ELF-1 (cell line): Measurements from ENCODE around the gene RPH3AL.
A peak's percentile ranks its signal among the peaks of the same experiment; 100 is the strongest.
"Not testable (repeated sequence)": the region's sequence is repeated elsewhere in the genome, so short reads cannot be mapped to it uniquely, and the experiment has no call there.

ENCODE experiments used
- DNase-seq: peaks from one replicate; pipeline ENCODE4 v3.0.0-alpha.2; 2016; ENCODE audit warnings: low read depth, low spot score

Gene RPH3AL

DNA sequence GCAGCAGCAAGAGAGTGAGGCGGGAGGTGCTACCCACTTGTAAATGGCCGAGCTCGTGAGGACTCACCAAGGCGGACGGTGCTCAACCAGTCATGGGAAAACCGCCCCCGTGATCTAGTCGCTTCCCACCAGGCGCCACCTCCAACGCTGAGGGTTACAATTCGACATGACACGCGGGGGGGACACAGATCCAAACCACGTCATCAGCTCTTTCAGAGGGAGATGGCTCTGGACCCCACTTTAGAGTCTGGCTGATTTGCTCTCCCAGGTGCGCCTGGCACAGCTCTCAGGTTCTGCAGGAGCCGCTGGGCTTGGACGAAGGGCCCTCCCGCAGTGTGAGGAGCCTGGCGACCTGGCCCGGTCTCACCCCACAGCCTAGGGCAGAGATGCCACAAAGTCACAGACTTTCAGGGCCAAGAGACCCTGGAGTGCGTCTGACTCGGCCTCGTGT lies 150.1 kb downstream of the RPH3AL start:
- DNase-seq = no peak

DNA sequence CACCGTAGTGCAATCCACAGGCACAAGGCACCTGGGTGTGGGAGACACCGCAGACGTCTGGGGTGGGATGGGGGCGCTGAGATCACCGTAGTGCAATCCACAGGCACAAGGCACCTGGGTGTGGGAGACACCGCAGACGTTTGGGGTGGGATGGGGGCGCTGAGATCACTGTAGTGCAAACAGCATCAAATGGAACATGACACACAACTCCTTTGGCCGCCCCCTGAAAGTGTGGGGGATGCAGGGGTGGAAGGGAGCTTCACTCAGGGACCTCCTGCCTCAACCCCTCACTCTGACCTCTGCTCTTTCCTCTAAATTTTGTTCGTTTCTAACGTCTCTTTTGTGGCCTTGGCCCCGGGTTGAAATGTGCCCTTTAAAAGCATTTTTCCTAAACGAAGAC lies 150.9 kb downstream of the RPH3AL start:
- DNase-seq = not testable (repeated sequence)

DNA sequence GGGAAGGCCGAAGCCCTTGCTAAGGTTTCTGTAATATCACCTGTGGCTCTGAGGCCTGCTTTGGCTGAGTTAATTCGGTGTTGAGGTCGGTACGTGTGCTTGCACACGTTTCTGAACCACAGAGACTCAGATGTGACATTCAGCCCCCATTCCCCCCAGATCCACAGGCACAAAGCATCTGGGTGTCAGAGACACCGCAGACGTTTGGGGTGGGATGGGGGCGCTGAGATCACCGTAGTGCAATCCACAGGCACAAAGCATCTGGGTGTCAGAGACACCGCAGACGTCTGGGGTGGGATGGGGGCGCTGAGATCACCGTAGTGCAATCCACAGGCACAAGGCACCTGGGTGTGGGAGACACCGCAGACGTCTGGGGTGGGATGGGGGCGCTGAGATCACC lies 151.3 kb downstream of the RPH3AL start:
- DNase-seq = not testable (repeated sequence)

DNA sequence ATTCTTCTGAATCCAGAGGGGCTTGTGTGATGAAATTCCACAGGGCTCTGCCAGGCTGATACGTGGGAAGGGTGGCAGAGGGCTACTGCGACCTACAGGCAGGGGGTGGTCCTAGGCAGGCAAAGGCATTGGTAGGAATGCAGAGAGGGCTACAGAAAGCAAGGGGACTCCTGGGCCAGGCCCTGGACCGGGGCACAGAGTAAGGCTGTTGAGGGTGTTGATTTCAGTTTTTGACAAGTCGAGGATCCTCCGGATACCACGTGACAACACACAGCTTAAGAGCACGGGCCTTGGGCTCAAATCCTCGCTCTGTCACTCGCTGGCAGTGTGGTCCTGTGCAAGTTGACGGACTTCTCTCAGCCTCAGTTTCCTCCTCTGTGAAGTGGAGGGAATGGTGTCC lies 152.0 kb downstream of the RPH3AL start:
- no peak for DNase-seq

DNA sequence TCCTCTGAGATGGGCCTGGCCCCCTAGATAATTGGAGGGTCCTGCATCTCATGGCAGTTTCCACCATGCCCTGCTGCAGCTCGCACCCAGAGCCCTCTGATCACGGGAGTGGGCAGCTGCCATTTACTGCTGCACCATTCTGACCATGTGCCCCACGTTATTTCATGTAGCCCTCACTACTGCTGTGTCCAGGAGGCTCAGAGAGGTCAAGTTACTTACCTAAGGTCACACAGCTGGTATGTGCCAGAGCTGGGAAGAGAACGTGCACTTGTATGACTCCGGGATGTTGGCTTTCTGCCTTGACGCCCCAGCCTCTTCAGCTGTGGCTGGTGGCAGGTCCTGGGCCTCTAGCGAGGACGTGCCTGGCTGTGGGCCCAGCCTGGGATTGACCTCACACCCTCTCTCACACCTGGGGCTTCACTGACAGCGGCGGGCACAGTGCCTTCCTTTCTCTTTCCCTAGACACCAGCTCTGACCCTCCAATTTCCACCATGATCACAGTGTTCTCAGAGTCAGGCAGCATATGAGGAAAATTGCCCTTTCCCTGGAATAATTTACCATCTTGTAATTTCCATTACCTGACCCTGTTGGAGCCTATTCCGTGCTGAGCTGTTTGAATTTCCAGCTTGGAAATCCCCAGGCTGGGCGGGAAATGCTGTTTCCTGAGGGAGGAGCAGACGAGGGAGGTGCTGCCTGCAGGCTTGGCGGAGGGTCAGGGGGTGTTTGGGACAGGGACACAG lies 152.6 kb downstream of the RPH3AL start:
- no peak for DNase-seq

DNA sequence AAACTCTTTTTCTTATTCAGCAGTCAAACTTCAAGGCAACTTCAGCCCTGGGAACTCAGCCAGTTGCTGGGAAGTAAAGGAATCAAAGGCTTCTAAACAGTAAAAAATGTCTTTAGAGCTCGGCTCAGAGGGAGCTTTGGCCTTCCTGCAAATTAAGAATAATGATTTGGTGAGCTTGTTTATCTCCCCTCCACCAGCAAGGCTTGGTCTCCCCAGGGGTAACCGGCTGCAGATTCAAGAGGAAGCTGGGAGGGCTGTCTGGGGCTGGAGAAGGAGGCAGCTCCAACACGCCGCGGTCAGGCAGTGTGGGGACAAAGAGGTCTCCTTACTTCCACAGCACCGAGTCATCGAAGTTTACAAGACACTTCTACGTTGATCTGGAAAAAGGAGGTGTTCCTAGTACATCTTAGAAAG lies 153.4 kb downstream of the RPH3AL start:
- no peak for DNase-seq

DNA sequence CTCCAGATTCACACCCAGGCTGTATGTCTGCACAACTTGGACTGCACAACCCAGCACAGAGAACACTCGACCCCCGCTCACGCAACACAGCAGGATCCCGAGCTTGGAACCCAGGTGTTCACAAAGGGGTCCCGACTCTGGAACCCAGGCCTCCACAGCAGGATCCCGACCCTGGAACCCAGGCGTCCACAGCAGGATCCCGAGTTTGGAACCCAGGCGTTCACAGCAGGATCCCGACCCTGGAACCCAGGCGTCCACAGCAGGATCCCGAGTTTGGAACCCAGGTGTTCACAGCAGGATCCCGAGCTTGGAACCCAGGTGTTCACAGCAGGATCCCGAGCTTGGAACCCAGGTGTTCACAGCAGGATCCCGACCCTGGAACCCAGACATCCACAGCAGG lies 154.4 kb downstream of the RPH3AL start:
- DNase-seq = not testable (repeated sequence)

DNA sequence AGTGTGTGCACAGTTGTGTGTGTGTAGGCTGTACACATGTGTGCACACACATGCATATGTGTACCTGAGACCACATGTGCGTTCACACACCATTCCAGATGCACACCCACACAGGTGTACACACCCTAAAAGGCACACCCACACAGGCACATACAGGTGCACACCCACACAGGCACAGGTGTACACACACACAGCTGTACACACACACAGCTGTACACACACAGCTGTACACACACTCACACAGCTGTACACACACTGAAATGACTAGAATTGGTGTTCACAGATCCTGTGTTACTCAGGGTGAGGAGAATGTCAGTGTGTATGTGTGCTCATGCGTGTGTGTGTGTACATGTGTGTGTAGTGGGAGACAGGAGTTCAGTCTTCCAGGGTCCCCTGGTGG lies 155.3 kb downstream of the RPH3AL start:
- no peak for DNase-seq

DNA sequence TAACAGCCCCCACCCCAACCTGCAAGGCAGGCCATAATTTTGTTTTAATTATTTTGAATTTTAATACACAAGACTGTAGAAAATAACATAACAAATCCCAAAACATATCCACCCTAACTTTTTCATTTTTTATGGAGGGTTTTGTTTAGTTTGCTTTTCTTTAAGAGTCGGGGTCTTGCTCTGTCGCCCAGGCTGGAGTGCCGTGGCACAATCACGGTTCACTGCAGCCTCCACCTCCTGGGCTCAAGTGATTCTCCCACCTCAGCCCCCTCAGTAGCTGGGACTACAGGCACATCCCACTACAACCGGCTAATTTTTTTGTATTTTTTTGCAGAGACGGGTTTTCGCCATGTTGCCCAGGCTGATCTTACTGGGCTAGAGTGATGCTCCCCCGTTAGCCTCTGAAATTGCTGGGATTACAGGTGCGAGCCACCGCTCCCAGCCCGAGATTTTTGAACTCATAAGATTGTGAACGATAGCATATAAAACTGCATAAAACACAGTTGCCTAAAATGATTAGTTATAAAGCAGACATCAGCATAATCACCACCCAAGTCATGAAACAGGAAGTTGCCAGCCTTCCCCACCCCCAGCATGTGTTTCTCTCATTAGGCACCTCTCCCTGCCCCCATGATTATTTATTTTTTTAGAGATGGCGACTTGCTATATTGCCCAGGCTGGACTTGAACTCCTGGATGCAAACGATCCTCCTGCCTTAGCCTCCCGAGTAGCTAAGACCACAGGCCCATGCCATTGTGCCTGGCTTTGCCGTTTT lies 157.6 kb downstream of the RPH3AL start:
- DNase-seq = no peak

DNA sequence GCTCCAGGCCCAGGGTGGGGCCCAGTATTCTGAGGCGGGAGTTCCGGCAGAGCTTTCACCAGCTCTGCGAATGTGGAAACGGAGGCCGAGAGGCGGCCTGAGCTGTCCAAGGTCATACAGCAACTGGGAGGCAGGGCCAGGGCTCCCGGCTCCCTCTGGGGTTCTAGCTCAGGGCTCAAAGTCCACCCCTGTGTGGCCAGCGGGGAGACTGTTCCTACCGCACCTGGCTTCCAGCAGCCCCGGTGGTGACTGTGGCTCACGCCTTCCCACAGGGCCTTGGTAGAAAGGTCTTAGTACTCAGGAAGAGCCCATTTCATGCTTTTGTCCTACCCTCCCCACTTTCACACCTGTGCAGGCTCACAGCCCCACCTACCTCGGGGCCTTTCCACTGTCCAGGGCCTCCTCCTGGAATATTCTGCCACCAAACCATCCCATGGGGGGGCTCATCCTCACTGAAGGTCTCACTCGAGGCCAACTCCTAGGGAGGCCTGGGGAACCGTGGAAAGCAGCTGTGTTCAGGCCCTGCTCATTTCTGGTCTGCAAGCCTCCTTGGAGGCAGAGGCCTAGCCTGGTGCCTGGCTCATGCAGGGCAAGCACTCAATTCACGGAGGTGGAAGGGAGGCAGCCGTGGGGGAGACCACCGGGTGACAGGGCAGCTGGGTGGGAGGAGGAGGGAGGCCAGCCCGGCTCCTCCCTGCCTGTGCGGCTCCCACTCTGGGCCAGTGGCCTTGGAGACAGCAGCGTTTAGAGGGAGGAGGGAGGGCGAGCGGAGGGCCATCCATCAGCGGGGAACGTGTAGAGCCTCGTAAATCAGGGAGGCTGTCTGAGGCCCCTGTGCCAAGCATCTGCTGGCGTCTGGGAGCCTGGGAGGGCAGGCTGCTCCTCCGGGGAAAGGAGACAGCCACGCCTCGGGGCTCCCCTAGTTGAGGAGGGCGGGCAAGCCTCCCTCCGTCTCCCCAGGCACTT lies 158.5 kb downstream of the RPH3AL start:
- DNase-seq = no peak

DNA sequence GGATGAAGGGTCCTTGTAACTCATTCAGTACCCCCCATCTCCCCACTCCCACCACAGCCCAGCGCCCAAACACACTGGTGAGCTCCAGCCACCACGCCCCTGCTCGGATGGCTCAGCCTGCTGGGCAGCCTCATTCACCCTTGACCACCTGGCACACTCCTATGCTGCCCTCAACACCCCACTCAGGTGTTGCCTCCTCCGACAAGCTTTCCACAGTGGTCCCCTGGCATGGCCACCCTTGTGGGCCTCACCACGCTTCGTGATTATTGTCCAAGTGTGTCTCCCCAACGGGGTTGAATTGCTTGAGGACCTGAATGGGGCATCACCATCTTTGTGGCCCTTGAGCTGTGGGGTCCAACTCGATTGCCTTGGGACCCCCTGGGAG lies 159.2 kb downstream of the RPH3AL start:
- no peak for DNase-seq

DNA sequence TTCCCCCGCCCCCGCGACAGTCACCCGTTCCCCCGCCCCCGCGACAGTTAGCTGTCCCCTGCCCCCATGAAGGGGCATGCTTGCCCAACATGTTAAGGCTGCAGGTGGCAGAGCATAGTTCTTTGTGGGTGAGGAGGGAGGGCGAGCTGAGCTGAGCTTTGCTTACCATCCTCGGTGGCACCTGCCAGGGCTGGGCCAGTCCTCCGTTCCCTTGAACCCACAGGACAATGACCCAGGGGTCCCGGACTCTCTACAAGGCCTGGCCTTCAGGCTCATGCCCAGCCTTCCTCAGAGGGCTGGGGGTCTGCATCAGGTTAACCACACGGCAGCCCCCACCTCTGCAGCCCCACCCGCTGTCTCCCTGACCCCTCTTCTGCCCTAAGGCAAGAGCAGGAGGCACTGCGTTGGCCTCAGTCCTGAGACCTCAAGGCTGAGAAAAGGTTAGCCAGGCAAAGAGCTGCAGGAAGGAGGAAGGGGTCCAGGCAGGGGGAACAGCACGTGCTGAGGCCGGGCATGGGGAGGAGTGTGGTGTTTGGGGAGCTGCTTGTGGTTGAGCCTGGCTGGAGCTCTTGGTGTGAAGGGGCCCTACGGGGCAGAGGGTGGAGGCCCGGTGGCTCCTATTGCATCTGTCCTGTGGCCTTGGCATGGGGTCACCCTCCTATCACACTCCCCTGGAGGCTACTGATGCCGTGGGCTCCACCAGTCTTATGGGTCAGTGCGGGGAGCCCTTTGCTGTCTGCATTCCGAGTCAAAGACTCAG lies 159.8 kb downstream of the RPH3AL start:
- no peak for DNase-seq

DNA sequence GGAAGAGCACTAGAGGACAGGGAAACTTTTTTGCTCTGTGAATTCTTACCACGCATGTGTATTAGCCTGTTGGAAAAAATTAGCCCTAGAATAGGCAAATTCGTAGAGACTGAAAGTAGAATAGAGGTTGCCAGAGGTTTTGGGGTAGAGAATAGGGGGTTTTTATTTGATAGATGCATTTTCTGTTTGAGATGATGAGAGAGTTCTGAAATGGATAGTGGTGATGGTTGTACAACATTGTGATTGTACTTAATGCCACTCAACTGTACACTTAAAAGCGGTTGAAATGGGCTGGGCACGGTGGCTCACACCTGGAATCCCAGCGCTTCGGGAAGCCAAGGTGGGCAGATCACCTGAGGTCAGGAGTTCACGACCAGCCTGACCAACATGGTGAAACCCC lies 163.2 kb downstream of the RPH3AL start:
- no peak for DNase-seq

DNA sequence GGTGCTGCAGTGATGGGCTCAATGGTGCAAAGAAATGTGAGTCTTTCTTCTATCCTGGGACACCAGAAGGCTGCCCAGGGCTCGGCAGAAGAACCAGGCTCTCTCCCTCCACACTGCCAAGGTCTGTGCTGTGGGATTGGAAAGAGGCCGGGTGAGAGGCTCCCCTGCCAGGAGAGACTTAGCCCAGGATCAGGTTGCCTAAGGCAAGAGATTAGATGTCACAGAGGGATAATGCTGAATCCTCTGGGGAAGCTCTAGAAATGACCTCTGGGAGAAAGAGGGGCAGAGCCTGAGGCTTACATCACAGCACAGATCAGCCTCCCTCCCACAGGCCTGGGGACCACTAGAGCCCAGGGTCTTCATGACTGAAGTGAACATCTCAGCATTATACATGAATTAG lies 165.5 kb downstream of the RPH3AL start:
- no peak for DNase-seq

DNA sequence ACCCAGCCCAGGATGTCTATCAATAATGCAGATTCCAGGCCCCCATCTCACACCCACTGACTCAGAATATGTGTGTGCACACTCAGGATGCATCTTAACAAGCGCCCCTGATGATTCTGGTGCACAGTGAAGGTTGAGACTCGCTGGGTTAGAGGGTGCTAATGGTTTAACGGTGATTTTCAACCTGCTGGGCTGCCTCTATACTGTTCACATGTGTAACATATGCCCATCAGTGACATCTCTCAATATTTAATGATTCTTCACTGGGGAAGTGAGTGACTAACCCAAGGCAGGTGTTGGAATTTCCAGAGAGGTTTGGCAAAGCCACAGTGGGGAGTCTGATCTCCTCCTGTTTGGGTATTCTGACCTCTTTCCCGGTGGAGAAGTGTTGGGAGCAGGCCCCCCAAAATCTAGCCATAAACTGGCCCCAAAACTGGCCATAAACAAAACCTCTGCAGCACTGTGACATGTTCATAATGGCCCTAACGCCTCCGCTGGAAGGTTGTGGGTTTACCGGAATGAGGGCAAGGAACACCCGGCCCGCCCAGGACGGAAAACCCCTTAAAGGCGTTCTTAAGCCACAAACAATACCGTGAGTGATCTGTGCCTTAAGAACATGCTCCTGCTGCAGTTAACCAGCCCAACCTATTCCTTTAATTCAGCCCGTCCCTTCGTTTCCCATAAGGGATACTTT lies 167.0 kb downstream of the RPH3AL start:
- DNase-seq = no peak

DNA sequence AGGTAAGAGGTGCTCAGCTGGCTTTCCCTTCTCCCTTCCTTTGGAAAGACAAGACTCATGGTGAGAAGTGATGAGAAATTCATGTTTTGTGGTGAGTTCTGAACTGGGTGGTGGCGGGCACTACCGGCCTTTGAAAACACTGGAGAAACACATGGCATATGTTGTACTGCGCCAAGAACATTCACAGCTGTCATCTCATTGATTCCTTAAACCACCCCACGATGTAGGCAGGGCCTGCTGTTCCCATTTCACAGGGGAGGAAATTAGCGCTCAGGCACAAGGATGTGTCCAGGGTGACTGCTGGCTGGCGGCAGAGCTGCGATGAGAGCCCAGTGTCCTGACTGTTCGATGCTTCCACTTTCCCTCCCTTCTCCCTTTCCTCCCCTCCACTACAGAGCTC lies 169.6 kb downstream of the RPH3AL start:
- no peak for DNase-seq

DNA sequence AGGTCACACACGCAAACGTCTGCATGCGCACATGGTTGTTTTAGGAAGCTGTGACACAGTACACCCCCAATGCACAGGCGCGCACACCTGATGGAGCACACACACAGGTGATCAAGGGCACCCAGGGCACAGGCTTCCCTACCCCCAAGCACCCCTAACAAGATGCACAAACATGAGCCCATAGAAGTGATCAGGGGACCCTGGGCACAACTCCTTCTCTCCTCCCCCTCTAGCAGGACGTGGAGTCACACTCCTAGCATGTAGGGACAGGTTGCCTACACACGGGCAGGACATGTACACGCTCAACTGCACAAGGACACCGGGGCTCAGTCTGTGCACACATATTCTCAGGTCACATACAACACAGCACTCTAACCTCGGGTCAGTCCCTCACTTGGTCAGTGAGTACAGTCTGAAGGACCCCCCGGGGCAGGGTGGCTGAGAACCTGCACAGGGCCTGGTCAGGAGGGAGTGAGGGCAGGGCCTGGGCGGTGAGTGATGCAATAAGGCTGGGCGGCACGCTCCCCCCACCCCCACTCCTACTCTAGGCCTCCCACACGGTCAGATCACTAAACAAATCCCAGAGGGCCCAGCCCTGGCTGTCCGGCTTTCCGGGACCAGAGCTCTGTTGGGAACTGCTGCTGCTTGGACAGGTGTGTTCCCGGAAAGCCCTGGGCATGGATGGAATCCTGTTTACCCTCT lies 170.4 kb downstream of the RPH3AL start:
- DNase-seq = peak; percentile 58

DNA sequence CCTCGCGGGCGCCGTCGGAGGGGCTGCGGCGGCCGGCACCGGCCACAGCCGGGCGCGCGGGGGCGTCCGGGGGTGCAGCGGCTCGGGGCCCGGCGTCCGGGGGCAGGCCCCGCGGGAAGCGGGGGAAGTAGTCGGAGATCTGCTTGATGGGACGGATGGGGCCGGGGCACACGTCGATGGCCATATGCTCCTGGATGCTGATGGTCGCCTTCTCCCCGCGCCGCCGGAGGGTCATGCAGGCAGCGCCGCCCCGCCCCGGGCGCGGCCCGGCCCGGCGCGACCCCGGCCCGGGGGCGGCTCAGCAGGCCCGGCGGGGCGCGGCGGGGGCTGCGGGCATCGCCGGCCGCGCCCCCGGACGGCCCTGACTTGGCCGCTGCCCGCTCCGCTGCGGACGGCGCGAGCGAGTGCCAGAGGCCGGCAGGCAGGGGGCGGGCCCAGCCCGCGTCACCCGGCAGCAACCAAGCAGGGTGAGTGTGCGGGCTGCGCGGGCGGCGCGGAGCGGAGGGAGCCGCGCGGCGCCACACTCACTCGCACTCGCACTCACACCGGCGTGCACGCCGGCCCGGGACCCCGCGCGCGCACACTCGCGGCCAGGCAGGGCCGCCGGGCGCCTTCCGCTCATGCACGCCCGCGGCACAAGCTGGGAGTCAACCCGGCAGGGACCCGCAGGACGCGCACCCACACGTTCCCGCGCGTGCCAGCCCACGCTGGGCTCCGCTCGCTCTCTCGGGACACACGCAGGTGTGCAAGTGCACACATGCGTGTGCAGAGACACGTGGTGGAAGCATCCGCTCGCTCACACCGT lies 171.2 kb downstream of the RPH3AL start, which contains the start of gene DOC2B:
Gene DOC2B, minus strand, starts transcription at position 406 of the 805 bp plus-strand sequence. Its CDS starts 171 bp downstream, at position 235.
- no peak for DNase-seq
